ENCODE results near the gene PKP2.
A peak's percentile ranks its signal among the peaks of the same experiment; 100 is the strongest.

DNA sequence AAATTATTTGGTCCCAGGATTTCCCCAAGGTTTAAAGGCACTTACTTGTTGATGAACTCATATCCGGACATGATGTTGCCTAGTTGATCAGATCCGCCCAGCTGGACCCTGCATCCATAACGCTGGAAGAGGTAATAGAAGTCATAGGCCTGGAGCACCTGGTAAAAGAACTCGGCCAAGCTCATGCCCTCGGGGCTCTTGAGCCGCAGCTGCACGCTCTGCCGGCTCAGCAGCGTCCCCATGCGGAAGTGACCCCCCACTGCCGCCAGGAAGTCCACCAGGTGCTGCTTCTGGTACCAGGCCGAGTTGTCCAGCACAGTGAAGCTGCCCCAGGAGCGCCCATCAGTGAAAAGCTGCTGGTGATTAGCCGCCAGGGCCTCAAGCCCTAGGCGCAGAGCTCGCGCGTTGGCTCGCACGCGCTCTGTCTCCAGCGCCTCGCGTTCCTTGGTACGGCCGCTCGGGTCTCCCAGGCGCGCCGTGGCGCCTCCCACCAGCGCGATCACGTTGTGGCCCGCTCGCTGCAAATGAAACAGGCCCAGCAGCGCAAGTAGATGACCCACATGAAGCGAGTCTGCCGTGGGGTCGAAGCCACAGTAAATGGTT lies 141.4 kb downstream of the PKP2 start:
- TF ChIP-seq, protein P1, sequence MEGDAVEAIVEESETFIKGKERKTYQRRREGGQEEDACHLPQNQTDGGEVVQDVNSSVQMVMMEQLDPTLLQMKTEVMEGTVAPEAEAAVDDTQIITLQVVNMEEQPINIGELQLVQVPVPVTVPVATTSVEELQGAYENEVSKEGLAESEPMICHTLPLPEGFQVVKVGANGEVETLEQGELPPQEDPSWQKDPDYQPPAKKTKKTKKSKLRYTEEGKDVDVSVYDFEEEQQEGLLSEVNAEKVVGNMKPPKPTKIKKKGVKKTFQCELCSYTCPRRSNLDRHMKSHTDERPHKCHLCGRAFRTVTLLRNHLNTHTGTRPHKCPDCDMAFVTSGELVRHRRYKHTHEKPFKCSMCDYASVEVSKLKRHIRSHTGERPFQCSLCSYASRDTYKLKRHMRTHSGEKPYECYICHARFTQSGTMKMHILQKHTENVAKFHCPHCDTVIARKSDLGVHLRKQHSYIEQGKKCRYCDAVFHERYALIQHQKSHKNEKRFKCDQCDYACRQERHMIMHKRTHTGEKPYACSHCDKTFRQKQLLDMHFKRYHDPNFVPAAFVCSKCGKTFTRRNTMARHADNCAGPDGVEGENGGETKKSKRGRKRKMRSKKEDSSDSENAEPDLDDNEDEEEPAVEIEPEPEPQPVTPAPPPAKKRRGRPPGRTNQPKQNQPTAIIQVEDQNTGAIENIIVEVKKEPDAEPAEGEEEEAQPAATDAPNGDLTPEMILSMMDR (conservative IDR thresholded peaks at IDR 0.05; ENCODE audit: low read depth, low read length): peak; percentile 67
- TF ChIP-seq POLR2A (IDR thresholded peaks at IDR 0.05; ENCODE audit: low read depth, low read length): no peak
- TF ChIP-seq SMC3 (IDR thresholded peaks at IDR 0.05; ENCODE audit: low read depth, low read length): peak; percentile 28; the same call in 1 of the 2 replicates
- TF ChIP-seq, protein P2, sequence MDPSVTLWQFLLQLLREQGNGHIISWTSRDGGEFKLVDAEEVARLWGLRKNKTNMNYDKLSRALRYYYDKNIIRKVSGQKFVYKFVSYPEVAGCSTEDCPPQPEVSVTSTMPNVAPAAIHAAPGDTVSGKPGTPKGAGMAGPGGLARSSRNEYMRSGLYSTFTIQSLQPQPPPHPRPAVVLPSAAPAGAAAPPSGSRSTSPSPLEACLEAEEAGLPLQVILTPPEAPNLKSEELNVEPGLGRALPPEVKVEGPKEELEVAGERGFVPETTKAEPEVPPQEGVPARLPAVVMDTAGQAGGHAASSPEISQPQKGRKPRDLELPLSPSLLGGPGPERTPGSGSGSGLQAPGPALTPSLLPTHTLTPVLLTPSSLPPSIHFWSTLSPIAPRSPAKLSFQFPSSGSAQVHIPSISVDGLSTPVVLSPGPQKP (IDR thresholded peaks at IDR 0.05; ENCODE audit: borderline replicate concordance, low read depth, low read length): no peak
- TF ChIP-seq MAFK (IDR thresholded peaks at IDR 0.05; ENCODE audit: low read depth, low read length): no peak
- TF ChIP-seq RCOR1 (IDR thresholded peaks at IDR 0.05; ENCODE audit: insufficient replicate concordance, low read length): no peak
